Endothelial cell of hepatic sinusoid (primary cell): ENCODE measurements around the gene PANX3.

Source experiments
- in situ Hi-C: cut with HindIII; loops from 2 replicates; pipeline ENCODE4 v1.10.0; 2017; ENCODE audit warnings: low sequenced_read_pairs

Gene PANX3

GRCh38 chr11:124612045-124612444 lies 817 bp downstream of the PANX3 start:
- in situ Hi-C loops: loop anchor here (5.0 kb wide), 1 partner anchor 55 kb away; no protein-coding TSS in a partner anchor

- in situ Hi-C loops: loop anchor here (5.0 kb wide), 1 partner anchor 55 kb away; no protein-coding TSS in a partner anchor
Measured at GRCh38 chr11:124612567-124613246, 1.5 kb downstream of the PANX3 start.

GRCh38 chr11:124618863-124619262 lies 7.6 kb downstream of the PANX3 start:
- in situ Hi-C loops: no loop called here

- in situ Hi-C loops: loop anchor here (5.0 kb wide), 1 partner anchor 95 kb away; no protein-coding TSS in a partner anchor
Measured at GRCh38 chr11:124622531-124623451, 11.6 kb downstream of the PANX3 start, which contains the start of gene TBRG1. TSS of gene TBRG1 (plus strand) at chr11:124622864. CDS start at chr11:124623084, 220 bp downstream.

GRCh38 chr11:124623861-124624525 lies 12.8 kb downstream of the PANX3 start:
- in situ Hi-C loops: loop anchor here (5.0 kb wide), 1 partner anchor 93 kb away; no protein-coding TSS in a partner anchor

GRCh38 chr11:124625504-124626168 lies 14.4 kb downstream of the PANX3 start:
- in situ Hi-C loops: no loop called here

GRCh38 chr11:124627546-124627945 lies 16.3 kb downstream of the PANX3 start:
- in situ Hi-C loops: no loop called here

GRCh38 chr11:124629961-124630360 lies 18.7 kb downstream of the PANX3 start:
- in situ Hi-C loops: no loop called here

- in situ Hi-C loops: no loop called here
Measured at GRCh38 chr11:124633355-124633754, 22.1 kb downstream of the PANX3 start.

- in situ Hi-C loops: no loop called here
Measured at GRCh38 chr11:124635932-124636331, 24.7 kb downstream of the PANX3 start.

GRCh38 chr11:124638500-124638899 lies 27.3 kb downstream of the PANX3 start:
- in situ Hi-C loops: no loop called here

GRCh38 chr11:124639186-124639585 lies 28.0 kb downstream of the PANX3 start:
- in situ Hi-C loops: no loop called here

- in situ Hi-C loops: no loop called here
Measured at GRCh38 chr11:124640666-124641065, 29.4 kb downstream of the PANX3 start.

GRCh38 chr11:124642628-124643027 lies 31.4 kb downstream of the PANX3 start:
- in situ Hi-C loops: no loop called here

GRCh38 chr11:124643042-124643604 lies 31.9 kb downstream of the PANX3 start:
- in situ Hi-C loops: no loop called here

GRCh38 chr11:124643605-124644425 lies 32.6 kb downstream of the PANX3 start:
- in situ Hi-C loops: no loop called here

- in situ Hi-C loops: loop anchor here (5.0 kb wide), 1 partner anchor 193 kb away; no protein-coding TSS in a partner anchor
Measured at GRCh38 chr11:124644426-124645280, 33.4 kb downstream of the PANX3 start.

- in situ Hi-C loops: loop anchor here (5.0 kb wide), 1 partner anchor 191 kb away; no protein-coding TSS in a partner anchor
Measured at GRCh38 chr11:124646148-124646547, 34.9 kb downstream of the PANX3 start.
